ENCODE measurements around the gene TTLL9.

TTLL9 gene

GRCh38 chr20:31836853-31837608, 33.4 kb upstream of the TTLL9 start:
- DNase-seq = no peak

DNA sequence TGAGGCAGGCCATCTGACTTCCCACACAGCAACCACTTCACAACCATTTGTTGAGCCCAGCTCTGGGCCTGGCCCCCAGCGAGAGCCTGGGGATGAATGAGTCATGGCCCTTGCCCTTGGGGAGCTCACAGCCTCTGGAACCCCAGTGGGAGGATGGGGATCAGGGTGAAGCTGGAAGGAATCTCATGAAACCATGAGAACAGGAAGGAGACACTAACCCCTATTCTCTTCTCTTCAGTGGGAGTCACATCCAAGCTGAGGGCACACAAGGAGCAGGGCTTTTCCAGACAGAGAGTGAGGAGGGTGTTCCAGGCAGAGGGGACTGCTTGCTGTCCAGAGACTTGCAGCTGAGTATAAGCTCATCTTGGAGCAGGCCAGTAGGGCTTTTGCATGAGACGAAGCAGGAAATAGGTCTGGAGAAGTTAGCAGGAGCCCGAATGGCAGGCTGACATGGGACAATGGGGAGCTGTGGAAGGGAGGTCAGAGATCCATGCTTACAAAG, 32.5 kb upstream of the TTLL9 start:
- no peak for DNase-seq

- no peak for DNase-seq
These were observed 31.7 kb upstream of the TTLL9 start for GRCh38 chr20:31838646-31839292.

- DNase-seq = no peak
These were observed 30.5 kb upstream of the TTLL9 start for GRCh38 chr20:31839782-31840487.

DNA sequence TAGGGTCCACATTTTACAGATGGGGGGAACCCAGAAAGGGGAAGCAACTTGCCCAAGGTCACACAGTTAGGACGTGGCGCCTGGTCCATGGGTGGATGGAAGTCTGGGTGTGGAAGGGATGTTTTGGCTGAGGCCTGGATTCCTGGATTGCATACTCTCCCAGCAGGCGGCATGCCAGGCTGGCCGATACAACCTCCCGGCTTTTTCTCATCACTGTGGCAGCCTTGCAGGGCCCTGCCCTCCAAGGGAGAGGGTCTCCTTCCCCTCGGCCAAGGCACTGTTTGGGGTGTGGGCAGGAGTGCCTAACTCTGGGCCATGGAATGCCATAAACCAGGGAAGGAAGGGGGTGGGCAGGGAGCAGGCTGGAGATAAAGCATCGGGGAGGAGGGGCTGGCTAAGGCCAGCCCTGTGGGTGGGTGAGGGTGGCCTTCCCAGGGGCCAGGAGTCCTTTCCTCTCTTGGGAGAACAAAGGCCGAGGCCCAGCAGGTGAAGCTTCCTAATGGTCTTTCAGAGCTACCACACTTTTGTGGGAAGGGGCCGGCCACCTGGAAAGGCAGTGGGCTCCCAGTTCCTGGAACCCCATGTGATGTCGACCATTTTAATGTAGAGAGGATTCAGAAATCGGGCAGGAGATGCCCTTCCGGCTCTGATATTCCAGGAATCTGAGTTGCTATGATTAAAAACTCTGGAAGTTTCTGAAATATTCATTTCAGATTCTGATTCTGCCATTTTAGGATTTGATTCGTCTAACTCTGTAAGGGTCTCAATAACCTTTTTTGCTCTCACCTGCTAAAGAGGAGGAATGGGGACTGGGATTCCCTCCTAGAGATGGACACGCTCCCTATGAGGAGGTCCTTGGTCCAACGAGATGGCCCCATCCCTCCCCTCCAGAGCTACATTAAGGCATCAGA, 29.3 kb upstream of the TTLL9 start:
- no peak for DNase-seq

DNA sequence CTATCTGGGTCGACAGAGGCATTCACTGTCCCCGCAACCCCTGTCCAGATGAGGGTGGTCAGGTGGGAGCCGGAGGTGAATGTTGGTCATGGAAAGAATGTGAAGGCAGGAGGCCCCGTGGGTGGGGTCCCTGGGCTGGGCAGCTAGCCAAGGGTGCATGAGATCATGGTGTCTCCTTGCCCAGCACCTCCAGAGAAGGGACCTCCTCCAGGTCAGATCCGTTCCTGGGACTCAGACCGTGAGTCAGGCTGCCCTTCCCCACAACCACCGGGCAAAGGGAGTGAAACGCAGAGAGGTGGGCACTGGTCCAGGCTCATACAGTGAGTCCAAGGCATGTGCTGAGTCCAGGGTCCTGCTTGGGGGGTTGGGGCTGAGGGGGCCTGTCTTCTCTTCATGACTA, 28.5 kb upstream of the TTLL9 start:
- DNase-seq = peak in 2 of 51 donors; percentile 10 to 11

- DNase-seq = peak in 1 of 51 donors; percentile 5
These were observed 27.8 kb upstream of the TTLL9 start for GRCh38 chr20:31842471-31843157.

DNA sequence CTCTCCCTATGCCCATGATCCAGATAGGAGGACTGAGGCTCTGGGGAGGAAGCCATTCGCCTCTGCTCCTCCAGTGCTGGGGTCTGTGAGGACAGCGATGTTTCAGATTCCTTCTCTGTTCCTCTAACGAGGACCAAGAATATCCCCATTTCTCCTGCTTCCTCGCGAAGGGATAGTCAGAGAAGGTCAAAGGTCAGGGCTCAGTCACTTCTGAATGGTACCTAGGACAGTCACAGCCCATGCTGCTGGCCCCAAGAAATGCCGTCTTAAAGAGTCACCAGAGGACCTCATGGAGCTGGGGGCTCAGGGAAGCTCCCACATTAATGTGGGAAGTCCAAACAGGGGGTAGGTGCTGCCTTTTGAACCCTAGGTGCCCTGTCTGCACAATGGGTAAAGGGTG, 27.1 kb upstream of the TTLL9 start:
- no peak for DNase-seq

DNA sequence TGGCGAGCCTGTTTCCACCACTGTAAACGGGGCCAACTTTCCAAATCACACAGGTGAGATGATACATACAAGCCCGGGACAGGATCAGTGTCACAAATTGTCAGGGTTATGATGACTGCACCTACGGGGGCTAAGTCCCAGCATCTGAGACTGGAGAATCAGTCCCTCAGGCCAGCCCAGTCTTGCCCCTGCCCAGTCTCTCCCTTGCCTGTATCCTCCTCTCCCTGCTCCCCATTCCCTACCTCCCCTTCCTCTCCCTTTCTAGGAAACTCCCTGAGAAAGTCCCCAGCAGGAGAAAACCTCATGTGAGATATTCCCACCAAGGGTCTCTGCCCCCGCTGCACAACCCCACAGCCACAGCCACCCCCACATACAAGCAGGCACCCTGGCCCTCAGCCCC, 26.6 kb upstream of the TTLL9 start:
- no peak for DNase-seq

DNA sequence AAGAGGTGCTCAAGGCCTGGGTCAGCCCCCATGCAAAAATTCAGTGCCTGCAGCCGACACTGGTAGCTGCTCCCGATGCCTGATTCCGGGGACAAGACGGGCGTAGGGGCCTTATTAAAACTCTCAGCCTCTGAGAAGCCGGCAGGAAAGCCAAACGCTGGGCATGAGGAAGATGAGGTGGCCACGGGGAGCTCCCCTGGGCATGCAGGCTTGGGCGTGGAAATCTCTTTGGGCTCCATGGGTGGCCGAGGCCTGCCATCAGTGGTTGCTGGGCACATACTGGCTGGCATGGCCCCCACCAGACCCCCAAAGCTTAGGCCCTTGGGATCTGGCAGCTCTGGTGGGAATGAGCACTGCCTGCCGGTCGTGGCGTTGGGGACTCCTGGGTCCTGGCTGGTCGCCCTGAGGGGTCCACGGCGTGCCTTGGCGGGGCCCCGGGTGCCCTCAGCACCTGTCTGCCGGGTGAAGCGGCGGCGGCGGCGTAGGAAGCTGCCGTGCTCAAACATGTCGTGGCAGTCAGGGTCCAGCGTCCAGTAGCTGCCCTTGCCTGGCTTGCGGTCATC, 25.6 kb upstream of the TTLL9 start:
- DNase-seq = no peak

DNA sequence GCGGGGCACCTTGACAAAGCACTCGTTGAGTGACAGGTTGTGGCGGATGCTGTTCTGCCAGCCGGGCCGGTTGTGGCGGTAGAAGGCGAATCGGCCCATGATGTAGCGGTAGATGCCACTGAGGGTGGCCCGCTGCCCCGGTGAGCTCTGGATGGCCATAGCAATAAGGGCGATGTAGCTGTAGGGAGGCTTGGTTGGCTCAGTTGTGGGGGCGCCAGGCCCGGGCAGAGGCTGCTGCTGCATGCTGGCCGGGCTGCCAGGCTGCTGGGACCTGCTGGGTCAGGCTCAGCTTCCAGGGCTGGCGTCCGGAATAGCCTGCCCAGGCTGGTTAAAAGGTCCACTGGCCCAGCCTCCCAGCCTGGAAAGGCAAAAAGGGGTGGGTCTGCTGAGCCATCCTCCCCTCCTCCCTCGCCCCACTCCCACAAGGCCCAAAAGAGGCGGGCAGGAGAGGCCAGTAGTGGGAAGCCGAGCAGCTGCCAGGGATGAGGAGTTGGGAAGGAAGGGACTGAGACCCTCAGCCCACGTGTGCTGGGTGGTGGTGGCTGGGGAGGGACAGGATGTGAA, 25.1 kb upstream of the TTLL9 start, which contains the start of gene FOXS1:
TSS of gene FOXS1 (minus strand) at position 305 of the 564 bp plus-strand sequence. CDS start at position 243, 62 bp downstream.
- DNase-seq = peak in 17 of 51 donors; percentile 6 to 57 (median 26)

GRCh38 chr20:31846793-31847138, 23.7 kb upstream of the TTLL9 start:
- DNase-seq = peak in 1 of 51 donors; percentile 9

DNA sequence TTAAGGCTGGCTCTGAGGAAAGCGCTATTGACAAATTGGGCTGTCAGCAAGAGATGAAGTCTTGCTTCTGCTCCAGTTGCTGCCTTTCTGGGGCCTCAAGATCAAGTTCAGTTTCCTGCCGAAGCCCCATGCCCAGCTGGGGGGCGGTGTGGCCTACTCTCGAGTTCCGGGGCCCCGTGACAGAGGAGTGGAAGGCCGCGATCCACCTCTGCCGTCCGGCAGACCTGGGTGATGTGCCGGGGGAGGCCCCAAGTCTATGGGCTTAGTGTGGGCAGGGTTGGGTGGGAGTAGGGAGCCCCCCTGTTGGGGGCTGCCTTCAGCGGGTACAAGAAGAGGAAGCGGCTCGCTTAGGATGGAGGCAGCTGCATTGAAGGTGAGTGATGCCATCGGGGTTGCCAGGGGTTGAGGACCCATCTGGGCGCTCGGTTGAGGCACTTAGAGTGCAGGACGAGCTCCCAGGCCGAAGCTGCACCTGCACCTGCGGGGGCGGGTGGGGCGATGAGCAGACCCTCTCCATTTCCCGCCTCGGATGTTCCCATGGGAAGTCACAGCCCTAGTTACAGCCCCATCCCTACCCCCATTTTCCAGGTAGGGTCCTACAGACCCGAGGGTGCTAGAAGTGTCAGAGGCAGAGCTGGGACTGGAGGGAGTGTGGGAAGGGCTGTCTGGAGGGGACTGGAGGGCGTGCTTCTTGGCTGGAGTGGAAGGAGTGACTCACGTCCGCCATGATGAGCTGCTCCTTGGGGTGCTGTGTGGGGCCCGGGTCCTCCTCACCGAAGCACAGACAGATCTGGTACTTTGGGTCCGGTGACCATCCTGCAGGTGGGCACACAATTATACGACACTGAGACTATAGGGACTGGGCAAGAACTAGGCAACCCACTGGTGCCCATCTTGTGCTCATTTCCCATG, 22.1 kb upstream of the TTLL9 start:
- no peak for DNase-seq

DNA sequence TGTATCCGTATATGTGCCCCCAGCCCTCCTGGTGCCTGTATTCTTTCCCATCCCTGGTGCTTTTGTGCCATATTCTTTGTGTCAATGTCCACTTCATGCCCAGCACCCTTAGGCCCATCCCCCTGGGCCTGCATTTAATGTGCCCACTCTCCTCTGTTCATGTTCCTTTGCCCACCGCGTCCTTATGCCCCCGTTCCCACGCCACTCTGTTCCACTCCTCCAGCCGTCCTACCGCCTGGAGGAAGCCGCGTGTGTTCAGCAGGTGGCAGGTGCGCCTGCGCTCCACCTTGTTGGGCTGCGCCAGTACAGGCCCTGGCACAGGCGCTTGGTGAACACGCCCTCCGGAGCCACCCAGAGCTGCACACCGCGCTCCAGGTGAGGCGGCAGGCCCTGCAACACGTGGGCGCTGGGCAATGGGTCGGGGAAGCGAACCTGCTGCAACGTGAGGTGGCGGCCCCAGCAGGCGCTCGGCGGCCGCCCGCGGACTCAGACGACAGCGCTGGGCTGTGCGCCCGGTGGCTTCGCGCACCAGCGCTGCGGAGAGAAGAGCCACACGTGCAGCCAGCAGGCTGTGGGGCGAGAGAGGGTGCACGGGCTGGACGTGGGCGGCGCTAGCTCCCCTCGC, 21.0 kb upstream of the TTLL9 start:
- no peak for DNase-seq

- no peak for DNase-seq
These were observed 19.0 kb upstream of the TTLL9 start for GRCh38 chr20:31851240-31851955.

DNA sequence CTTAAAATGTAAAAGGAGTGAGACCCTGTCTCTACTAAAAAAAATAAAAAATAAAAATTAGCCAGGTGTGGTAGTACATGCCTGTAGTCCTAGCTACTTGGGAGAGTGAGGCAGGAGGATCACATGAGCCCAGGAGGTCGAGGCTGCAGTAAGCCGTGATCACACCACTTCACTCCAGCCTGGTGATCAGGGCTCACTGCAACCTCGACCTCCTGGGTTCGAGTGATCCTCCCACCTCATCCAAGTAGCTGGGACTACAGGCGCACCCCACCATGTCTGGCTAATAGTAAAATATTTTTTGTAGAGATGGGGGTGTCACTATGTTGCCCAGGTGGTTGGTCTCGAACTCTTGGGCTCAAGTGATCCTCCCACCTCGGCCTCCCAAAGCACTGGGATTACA, 17.0 kb upstream of the TTLL9 start:
- DNase-seq = no peak

DNA sequence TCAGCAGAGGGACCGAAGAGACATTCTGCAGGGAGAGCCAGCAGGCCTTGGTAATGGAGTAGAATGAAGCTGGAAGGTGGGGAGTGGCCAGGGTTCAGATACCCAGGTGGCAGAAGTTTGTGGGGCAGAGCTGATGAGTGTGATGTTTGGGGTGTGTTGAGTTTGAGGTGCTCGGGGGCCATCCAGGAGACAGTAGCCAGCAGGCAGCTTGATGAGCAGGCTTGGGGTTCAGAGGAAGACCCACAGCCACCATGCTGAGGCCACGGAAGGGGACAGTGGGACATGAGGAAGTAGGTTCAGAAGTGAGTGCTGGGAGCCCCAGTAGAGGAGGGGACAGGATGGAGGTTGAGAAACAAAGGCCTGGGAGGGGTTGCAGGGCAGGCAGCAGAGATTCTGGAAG, 13.9 kb upstream of the TTLL9 start:
- no peak for DNase-seq

All from hypothalamus (tissue), 51 donors.